Measurements from ENCODE around the gene PTCH1.

PTCH1 gene

GRCh38 chr9:95437559-95437958 lies 79.2 kb downstream of the PTCH1 start:
- no peak for DNase-seq

GRCh38 chr9:95436416-95436815 lies 80.4 kb downstream of the PTCH1 start:
- DNase-seq: no peak

- no peak for DNase-seq
These were observed 81.6 kb downstream of the PTCH1 start for GRCh38 chr9:95435074-95435728.

- no peak for DNase-seq
These were observed 82.4 kb downstream of the PTCH1 start for GRCh38 chr9:95434116-95435073.

GRCh38 chr9:95433096-95433819 lies 83.5 kb downstream of the PTCH1 start:
- DNase-seq: no peak

GRCh38 chr9:95431286-95431685 lies 85.5 kb downstream of the PTCH1 start:
- DNase-seq: no peak

GRCh38 chr9:95429948-95430620 lies 86.7 kb downstream of the PTCH1 start:
- DNase-seq: no peak

GRCh38 chr9:95429096-95429495 lies 87.7 kb downstream of the PTCH1 start:
- no peak for DNase-seq

- peak; percentile 66 for DNase-seq
These were observed 90.7 kb downstream of the PTCH1 start for GRCh38 chr9:95425910-95426551.

GRCh38 chr9:95422650-95423049 lies 94.1 kb downstream of the PTCH1 start:
- no peak for DNase-seq

GRCh38 chr9:95420518-95420917 lies 96.3 kb downstream of the PTCH1 start:
- DNase-seq: no peak

- no peak for DNase-seq
These were observed 97.3 kb downstream of the PTCH1 start for GRCh38 chr9:95419444-95419843.

- peak; percentile 57 for DNase-seq
These were observed 101.6 kb downstream of the PTCH1 start for GRCh38 chr9:95415158-95415557.

- DNase-seq: peak; percentile 38
These were observed 103.0 kb downstream of the PTCH1 start for GRCh38 chr9:95413793-95414192.

GRCh38 chr9:95411054-95411892 lies 105.5 kb downstream of the PTCH1 start:
- DNase-seq: no peak

- peak; percentile 83 for DNase-seq
These were observed 106.9 kb downstream of the PTCH1 start for GRCh38 chr9:95409650-95410426.

GRCh38 chr9:95407524-95407923 lies 109.2 kb downstream of the PTCH1 start:
- DNase-seq: no peak

- DNase-seq: peak; percentile 37
These were observed 110.7 kb downstream of the PTCH1 start for GRCh38 chr9:95406121-95406520.

- DNase-seq: no peak
These were observed 117.5 kb downstream of the PTCH1 start for GRCh38 chr9:95399261-95399660.

Data from HCEC 1CT (cell line).